HepG2 (cell line): Measurements from ENCODE around the gene YPEL3.
A peak's percentile ranks its signal among the peaks of the same experiment; 100 is the strongest.

Source experiments
- ELF1 ChIP-seq: sonication (generic); formaldehyde crosslinking; IDR thresholded peaks from 2 replicates; pipeline ENCODE4 v1.4.0; 2020; ENCODE audit warnings: missing genetic modification reagents
- HDAC6 ChIP-seq: fragments of 200-600 bp; sonication (generic); IDR thresholded peaks from 2 replicates; pipeline ENCODE4 v1.7.0; 2017; ENCODE audit warnings: mild to moderate bottlenecking, antibody characterized with exemption, low read length, low read depth
- NFE2 ChIP-seq: sonication (generic); formaldehyde crosslinking; IDR thresholded peaks from 2 replicates; pipeline ENCODE4 v1.4.0; 2020; ENCODE audit warnings: missing genetic modification reagents
- POLR2A ChIP-seq, 2 experiments: IDR thresholded peaks; 2 replicates each; pipeline ENCODE4 v1.6.1; 2011; ENCODE audit warnings: low read depth in 2 of 2, low read length in 2 of 2, mild to moderate bottlenecking in 1 of 2, moderate library complexity in 1 of 2; ENCODE audit not compliant: insufficient read depth in 1 of 2
- SCMH1 ChIP-seq: sonication (generic); formaldehyde crosslinking; IDR thresholded peaks from 2 replicates; pipeline ENCODE4 v1.9.0; 2021; ENCODE audit warnings: missing genetic modification reagents, mild to moderate bottlenecking, borderline replicate concordance
- TAF1 ChIP-seq: sonication (generic); formaldehyde crosslinking; IDR thresholded peaks from 2 replicates; pipeline ENCODE4 v1.4.0; 2020; ENCODE audit warnings: missing genetic modification reagents
- ZBTB34 ChIP-seq: sonication (generic); formaldehyde crosslinking; IDR thresholded peaks from 2 replicates; pipeline ENCODE4 v1.8.0; 2022; ENCODE audit warnings: mild to moderate bottlenecking, missing genetic modification reagents
- ZNF354B ChIP-seq: sonication (generic); formaldehyde crosslinking; IDR thresholded peaks from 2 replicates; pipeline ENCODE4 v1.8.0; 2022; ENCODE audit warnings: mild to moderate bottlenecking, missing genetic modification reagents
- ZSCAN29 ChIP-seq: sonication (generic); formaldehyde crosslinking; conservative IDR thresholded peaks from 2 replicates; pipeline ENCODE4 v1.4.0; 2020; ENCODE audit warnings: mild to moderate bottlenecking, missing genetic modification reagents

DNA sequence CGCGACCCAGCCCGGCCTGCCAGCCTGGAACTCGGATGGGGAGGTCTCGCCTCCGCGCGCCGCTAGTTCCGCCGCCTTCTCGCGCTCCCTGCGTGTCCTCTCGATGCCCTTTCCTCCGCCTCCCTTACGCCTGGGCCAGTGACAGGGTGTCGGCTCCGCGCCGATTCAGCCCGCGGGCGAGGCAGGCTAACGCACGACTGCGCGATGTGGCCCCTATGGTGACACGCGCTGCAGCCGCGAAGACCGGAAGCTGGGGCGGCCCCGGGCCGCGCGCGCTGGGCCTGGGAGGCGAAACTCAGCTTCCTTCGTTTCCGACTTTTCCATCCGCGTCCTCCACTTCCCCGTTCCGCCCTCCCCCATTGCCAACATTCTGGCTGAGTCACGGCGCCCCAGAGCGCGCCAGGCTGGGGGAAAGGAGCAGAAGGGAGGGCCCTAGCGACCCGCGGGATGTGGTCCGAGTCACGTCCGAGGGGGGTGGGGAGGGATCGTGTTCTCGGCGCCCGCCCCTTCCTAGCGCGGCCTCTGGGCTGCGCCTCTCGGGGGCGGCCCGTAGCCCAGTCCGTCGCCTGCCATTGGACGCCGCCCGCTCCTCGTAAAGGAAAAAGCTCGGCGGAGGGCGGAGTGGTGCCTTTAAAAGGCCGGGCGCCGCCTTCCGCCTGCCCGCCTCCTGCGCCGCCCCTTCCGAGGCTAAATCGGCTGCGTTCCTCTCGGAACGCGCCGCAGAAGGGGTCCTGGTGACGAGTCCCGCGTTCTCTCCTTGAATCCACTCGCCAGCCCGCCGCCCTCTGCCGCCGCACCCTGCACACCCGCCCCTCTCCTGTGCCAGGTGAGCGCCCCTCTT, 30.7 kb downstream of the YPEL3 start, which contains the start of gene ALDOA:
- TF ChIP-seq NFE2 (peak; percentile 97), ZNF354B (CRISPR knock-in tag) (no peak; the same call in none of the 2 replicates), TAF1 (CRISPR knock-in tag) (peak; percentile 92), HDAC6 (no peak), POLR2A (IDR thresholded peaks at IDR 0.05; ENCODE audit: insufficient read depth in 1 of 2, low read depth in 2 of 2, low read length in 2 of 2) (peak in 1 of 2 experiments; percentile 96; a peak in 2 of 4 replicates), SCMH1 (CRISPR knock-in tag) (no peak), ELF1 (CRISPR knock-in tag) (peak; percentile 93), ZSCAN29 (CRISPR knock-in tag) (peak; percentile 94), ZBTB34 (CRISPR knock-in tag) (no peak)
